Endothelial cell of umbilical vein (primary cell): Measurements from ENCODE around the gene PARVA. TPM values are rescaled to one million over a fixed set of nuclear protein-coding genes. Genes with fewer than 3 reads are reported as not detected.

Experiments
- BruUV-seq: library from RNA; stranded (reverse); fragments of 400-500 nt; replicated peaks from 2 replicates; lab custom pipeline; 2021; lab: Mats Ljungman, UMichigan
- CTCF ChIA-PET: fragments of 300-600, 350-600 bp; sonication (Branson Sonifier 250); formaldehyde crosslinking; loops from one replicate; lab custom pipeline; 2021; ENCODE audit warnings: antibody characterized with exemption, inconsistent platforms; lab: Charles Lee
- POLR2A ChIA-PET: fragments of 300-600, 350-600 bp; sonication (Branson Sonifier 250); formaldehyde crosslinking; loops from one replicate; lab custom pipeline; 2021; ENCODE audit warnings: antibody characterized with exemption, inconsistent platforms; lab: Charles Lee
- DNase-seq: peaks from one replicate; pipeline ENCODE4 v3.0.0-alpha.2; 2011; ENCODE audit warnings: low read depth, low spot score
- FAIRE-seq: peaks from 2 replicates; lab custom pipeline; 2011; peaks lifted over from hg19 to GRCh38; lab: Jason Lieb, UNC
- H2AFZ ChIP-seq: 2 replicates; pipeline ENCODE4 v1.6.0; 2012; ENCODE audit warnings: low read depth, low read length, control low read depth, inconsistent platforms
- H3K27ac ChIP-seq: 2 replicates; pipeline ENCODE4 v1.5.1; 2011; ENCODE audit warnings: low read depth, mild to moderate bottlenecking, control low read depth, low read length, moderate library complexity; ENCODE audit not compliant: insufficient read depth
- H3K27me3 ChIP-seq, 2 experiments: 2 replicates each; pipeline versions ENCODE4 v1.6.0 to v1.6.1; 2011; ENCODE audit warnings: low read length in 2 of 2, mixed read lengths in 1 of 2; ENCODE audit not compliant: control insufficient read depth in 2 of 2, insufficient read depth in 2 of 2
- H3K36me3 ChIP-seq, 2 experiments: 2 replicates in 1 of 2; 3 replicates in 1 of 2; pipeline ENCODE4 v1.5.1; 2011; ENCODE audit warnings: low read length in 2 of 2, mild to moderate bottlenecking in 1 of 2, moderate library complexity in 1 of 2; ENCODE audit not compliant: control insufficient read depth in 2 of 2, insufficient read depth in 2 of 2; ENCODE audit errors: extremely low read depth in 1 of 2
- H3K4me1 ChIP-seq: 3 replicates; pipeline ENCODE4 v1.5.1; 2011; ENCODE audit warnings: mild to moderate bottlenecking, low read length; ENCODE audit not compliant: control insufficient read depth, insufficient read depth; ENCODE audit errors: extremely low read depth
- H3K4me2 ChIP-seq: 2 replicates; pipeline ENCODE4 v1.6.1; 2011; ENCODE audit warnings: low read length, control low read depth, mixed read lengths; ENCODE audit not compliant: insufficient read depth
- H3K4me3 ChIP-seq, 3 experiments: fragments of 200-600 bp in 1 of 3; sonication (generic), shearing (Covaris generic) in 1 of 3; replicated peaks in 1 of 3; 2 replicates each; pipeline ENCODE4 v1.5.1; 2011 to 2016; ENCODE audit warnings: control low read depth in 3 of 3, low read length in 3 of 3, mild to moderate bottlenecking in 2 of 3, inconsistent platforms in 1 of 3, low read depth in 1 of 3, moderate library complexity in 1 of 3; ENCODE audit not compliant: insufficient read depth in 1 of 3
- H3K79me2 ChIP-seq: 2 replicates; pipeline ENCODE4 v1.6.0; 2012; ENCODE audit warnings: low read length, inconsistent platforms; ENCODE audit not compliant: control insufficient read depth, insufficient read depth
- H3K9ac ChIP-seq: replicated peaks from 2 replicates; pipeline ENCODE3; 2011; ENCODE audit warnings: low read length, control low read depth; ENCODE audit not compliant: insufficient read depth; ENCODE audit errors: extremely low read depth
- H3K9me1 ChIP-seq: replicated peaks from 3 replicates; pipeline ENCODE4 v1.6.0; 2011; ENCODE audit warnings: mild to moderate bottlenecking, low read length; ENCODE audit not compliant: control insufficient read depth, insufficient read depth; ENCODE audit errors: extremely low read depth
- H3K9me3 ChIP-seq: replicated peaks from 2 replicates; pipeline ENCODE4 v1.5.1; 2012; ENCODE audit warnings: low read length, inconsistent platforms; ENCODE audit not compliant: control insufficient read depth, insufficient read depth
- H4K20me1 ChIP-seq: replicated peaks from 2 replicates; pipeline ENCODE3; 2011; ENCODE audit warnings: mild to moderate bottlenecking, low read length; ENCODE audit not compliant: control insufficient read depth, insufficient read depth; ENCODE audit errors: extremely low read depth
- CTCF ChIP-seq, 2 donors: IDR thresholded peaks; 1 replicate in 1 of 2; 2 replicates in 1 of 2; pipeline ENCODE4 v1.5.1; 2011; ENCODE audit warnings: low read length in 2 of 2, mild to moderate bottlenecking in 2 of 2, moderate library complexity in 2 of 2, control low read depth in 1 of 2, inconsistent platforms in 1 of 2, low read depth in 1 of 2; ENCODE audit not compliant: insufficient read depth in 1 of 2; ENCODE audit errors: extremely low read depth in 1 of 2
- EZH2 ChIP-seq: IDR thresholded peaks from 2 replicates; pipeline ENCODE4 v1.6.1; 2012; ENCODE audit warnings: borderline replicate concordance, low read depth, mild to moderate bottlenecking, moderate library complexity, low read length, inconsistent platforms; ENCODE audit not compliant: severe bottlenecking
- FOS ChIP-seq: IDR thresholded peaks from 2 replicates; pipeline ENCODE4 v1.6.1; 2011; ENCODE audit warnings: mild to moderate bottlenecking, low read length, moderate library complexity, borderline replicate concordance; ENCODE audit not compliant: insufficient read depth
- GATA2 ChIP-seq: IDR thresholded peaks from 2 replicates; pipeline ENCODE4 v1.7.0; 2011; ENCODE audit warnings: low read depth, mild to moderate bottlenecking, moderate library complexity, mixed read lengths, low read length; ENCODE audit not compliant: insufficient read length, insufficient read depth
- JUN ChIP-seq: IDR thresholded peaks from 2 replicates; pipeline ENCODE4 v1.6.1; 2011; ENCODE audit warnings: borderline replicate concordance, low read depth; ENCODE audit not compliant: insufficient read length, insufficient read depth
- MYC ChIP-seq: IDR thresholded peaks from one replicate; pipeline ENCODE4 v1.6.1; 2011; ENCODE audit warnings: mild to moderate bottlenecking, low read depth, low read length
- POLR2A ChIP-seq: IDR thresholded peaks from 2 replicates; pipeline ENCODE4 v1.6.1; 2012; ENCODE audit warnings: low read depth, mild to moderate bottlenecking, control low read depth, low read length
- POLR2AphosphoS5 ChIP-seq: IDR thresholded peaks from 2 replicates; pipeline ENCODE4 v1.6.1; 2012; ENCODE audit warnings: low read depth, mild to moderate bottlenecking, control low read depth, low read length, moderate library complexity; ENCODE audit not compliant: insufficient read depth
- dilution Hi-C: fragments of 300-500 bp; cut with MboI; formaldehyde crosslinking; loops from one replicate; pipeline ENCODE4 v1.15.0; 2019; ENCODE audit warnings: low sequenced_read_pairs; ENCODE audit not compliant: extremely low pct_ligation_motif_present
- intact Hi-C: fragments of 100-400 bp; cut with micrococcal nuclease; formaldehyde crosslinking; loops from one replicate; pipeline ENCODE4 v1.10.0; 2022
- polyA plus RNA-seq, 4 experiments: library from polyadenylated mRNA; depleted of rRNA in 3 of 4; stranded (reverse) in 3 of 4; unstranded in 1 of 4; fragments of >200 nt; gene quantifications; 2 replicates each; pipeline versions ENCODE4 v1.2.1 to v1.2.3, GENCODE V29; 2011 to 2012; ENCODE audit warnings: missing spikeins in 1 of 4
- total RNA-seq: library from RNA; stranded (reverse); gene quantifications from 2 replicates; pipeline ENCODE4 v1.2.3, GENCODE V29; 2021
- TF ChIP-seq, protein P1 (sequence below): IDR thresholded peaks from 2 replicates; pipeline ENCODE4 v1.6.1; 2011; ENCODE audit not compliant: insufficient read depth, insufficient read length

Gene PARVA
- total and polyA plus RNA-seq, 2 donors (not counting 3 experiments of a cell fraction or from before 2014, with no cell fraction given): 40.6 to 104 TPM

GRCh38 chr11:12441231-12441861, 64.0 kb downstream of the PARVA start:
- Histone ChIP-seq H3K9me3 (no peaks in the 10 kb centered on the region), H3K27me3 (no peaks in the 10 kb centered on the region), H3K79me2 (peaks cover 8% of the 10 kb centered on the region), H3K4me3 (no peak overlapping the region), H3K4me1 (peaks cover 4% of the 10 kb centered on the region), H3K4me2 (no peak overlapping the region), H3K36me3 (no peaks in the 10 kb centered on the region), H3K9ac (no peak overlapping the region), H3K27ac (no peak overlapping the region), H4K20me1 (no peaks in the 10 kb centered on the region), H3K9me1 (no peaks in the 10 kb centered on the region), H2AFZ (no peak overlapping the region)
- POLR2A ChIA-PET: no interaction called here
- CTCF ChIA-PET: interaction anchor here (0.6 to 1.5 kb wide), 7 partner anchors 9 to 31 kb away, joined by 3 to 6 read pairs (median 3); no protein-coding TSS in a partner anchor
- DNase-seq (peak; percentile 17), FAIRE-seq (no peak)
- intact Hi-C loops (no loop called here), dilution Hi-C loops (no loop called here)
- TF ChIP-seq FOS: peak; percentile 46
- TF ChIP-seq POLR2AphosphoS5: no peak
- no peak for TF ChIP-seq JUN
- no peak for TF ChIP-seq POLR2A
- no TSS peak for BruUV-seq

DNA sequence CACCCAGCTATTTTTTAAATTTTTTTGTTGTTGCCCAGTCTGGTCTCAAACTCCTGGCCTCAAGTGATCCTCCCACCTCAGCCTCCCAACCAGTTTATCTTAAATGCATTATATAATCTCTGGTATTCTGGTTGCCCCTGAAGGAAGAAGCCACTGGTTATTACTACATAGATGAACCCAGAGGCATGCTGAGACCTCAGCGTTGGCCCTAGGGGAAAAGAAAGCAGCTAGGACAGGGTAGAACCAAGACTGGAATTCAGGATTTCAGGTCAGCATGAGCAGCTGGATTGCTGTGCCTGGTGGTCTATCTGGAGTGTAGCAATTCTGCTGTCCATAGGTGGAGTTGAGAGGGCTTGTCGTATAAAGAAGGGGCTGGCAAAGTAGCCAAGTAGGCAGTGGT, 67.2 kb downstream of the PARVA start:
- no TSS peak for BruUV-seq
- Histone ChIP-seq H3K27ac (no peak overlapping the region), H3K79me2 (peaks cover 17% of the 10 kb centered on the region), H3K4me2 (no peak overlapping the region), H3K27me3 (no peaks in the 10 kb centered on the region), H3K9me3 (no peaks in the 10 kb centered on the region), H3K9ac (no peak overlapping the region), H3K36me3 (no peaks in the 10 kb centered on the region), H4K20me1 (peaks cover 8% of the 10 kb centered on the region), H2AFZ (no peak overlapping the region), H3K4me1 (peaks cover 4% of the 10 kb centered on the region), H3K4me3 (no peak overlapping the region), H3K9me1 (peaks cover 3% of the 10 kb centered on the region)
- ChIA-PET POLR2A (no interaction called here), CTCF (interaction anchor here (0.9 to 2.3 kb wide), 2 partner anchors 10 to 11 kb away, joined by 3 to 7 read pairs; no protein-coding TSS in a partner anchor)
- intact Hi-C loops (no loop called here), dilution Hi-C loops (no loop called here)
- no peak for TF ChIP-seq JUN
- TF ChIP-seq POLR2AphosphoS5: no peak
- TF ChIP-seq GATA2: no peak
- no peak for TF ChIP-seq CTCF (IDR thresholded peaks at IDR 0.05; ENCODE audit: extremely low read depth in 1 of 2, insufficient read depth in 1 of 2, low read depth in 1 of 2, low read length in 2 of 2)
- TF ChIP-seq POLR2A: no peak
- TF ChIP-seq FOS: no peak
- TF ChIP-seq, protein P1, sequence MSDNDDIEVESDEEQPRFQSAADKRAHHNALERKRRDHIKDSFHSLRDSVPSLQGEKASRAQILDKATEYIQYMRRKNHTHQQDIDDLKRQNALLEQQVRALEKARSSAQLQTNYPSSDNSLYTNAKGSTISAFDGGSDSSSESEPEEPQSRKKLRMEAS: no peak
- no peak for TF ChIP-seq EZH2
- TF ChIP-seq MYC: no peak
- FAIRE-seq: no peak
- DNase-seq: no peak
